ENCODE data around the gene TAGLN.
"Not testable (repeated sequence)": the region's sequence is repeated elsewhere in the genome, so short reads cannot be mapped to it uniquely, and the experiment has no call there.

The TAGLN gene

GRCh38 chr11:117201658-117202305 is 2.6 kb downstream of the TAGLN start:
- intact Hi-C loops (cut with DNase I; ENCODE audit: low total_unique reads) = no loop called here
- H3K9me3 ChIP-seq = no peaks in the 10 kb centered on the region
- H3K4me1 ChIP-seq = peaks cover 0 to 52% (median 37%) of the 10 kb centered on the region in 4 donors
- H3K4me3 ChIP-seq = peak overlapping the region; percentile 70 to 96
- peaks cover 49 to 63% (median 54%) of the 10 kb centered on the region in 3 donors for H3K36me3 ChIP-seq
- DNase-seq = peak in 1 of 2 donors; percentile 82
- no peaks in the 10 kb centered on the region for H3K27me3 ChIP-seq
- TF ChIP-seq CTCF (IDR thresholded peaks at IDR 0.05) = no peak
- peak overlapping the region; percentile 97 to 98 for H3K27ac ChIP-seq

GRCh38 chr11:117202386-117203068 is 3.4 kb downstream of the TAGLN start:
- intact Hi-C loops (cut with DNase I; ENCODE audit: low total_unique reads) = no loop called here
- Histone ChIP-seq H3K4me3 (peak overlapping the region; percentile 70 to 96), H3K36me3 (peaks cover 49 to 63% (median 54%) of the 10 kb centered on the region in 3 donors)

DNA sequence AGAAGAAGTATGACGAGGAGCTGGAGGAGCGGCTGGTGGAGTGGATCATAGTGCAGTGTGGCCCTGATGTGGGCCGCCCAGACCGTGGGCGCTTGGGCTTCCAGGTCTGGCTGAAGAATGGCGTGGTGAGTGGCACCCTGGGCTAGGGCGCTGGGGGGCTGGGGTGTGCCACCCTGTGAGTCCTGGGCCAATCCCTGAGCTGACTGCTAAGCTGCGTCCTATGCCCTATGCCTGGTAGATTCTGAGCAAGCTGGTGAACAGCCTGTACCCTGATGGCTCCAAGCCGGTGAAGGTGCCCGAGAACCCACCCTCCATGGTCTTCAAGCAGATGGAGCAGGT is 3.9 kb downstream of the TAGLN start:
- Histone ChIP-seq H3K27me3 (no peaks in the 10 kb centered on the region), H3K9me3 (no peaks in the 10 kb centered on the region), H3K4me1 (peaks cover 0 to 41% (median 28%) of the 10 kb centered on the region in 4 donors), H3K36me3 (peaks cover 49 to 63% (median 54%) of the 10 kb centered on the region in 3 donors), H3K4me3 (peak overlapping the region; percentile 70 to 96), H3K27ac (peak overlapping the region; percentile 97 to 98)
- TF ChIP-seq CTCF (IDR thresholded peaks at IDR 0.05) = no peak
- no peak for DNase-seq
- intact Hi-C loops (cut with DNase I; ENCODE audit: low total_unique reads) = no loop called here

More at GRCh38 chr11:117202386-117203068, 3.4 kb downstream of the TAGLN start:
- peaks cover 0 to 46% (median 33%) of the 10 kb centered on the region in 4 donors for H3K4me1 ChIP-seq
- no peaks in the 10 kb centered on the region for H3K9me3 ChIP-seq
- H3K27me3 ChIP-seq = no peaks in the 10 kb centered on the region
- TF ChIP-seq CTCF (IDR thresholded peaks at IDR 0.05) = no peak
- peak overlapping the region; percentile 97 to 98 for H3K27ac ChIP-seq
- no peak for DNase-seq

GRCh38 chr11:117204283-117205080 is 5.3 kb downstream of the TAGLN start:
- no peak for TF ChIP-seq CTCF (IDR thresholded peaks at IDR 0.05)
- peak overlapping the region; percentile 97 to 98 for H3K27ac ChIP-seq
- peak overlapping the region; percentile 70 to 96 for H3K4me3 ChIP-seq
- no peak for DNase-seq
- peaks cover 49 to 61% (median 54%) of the 10 kb centered on the region in 3 donors for H3K36me3 ChIP-seq
- no peaks in the 10 kb centered on the region for H3K9me3 ChIP-seq
- peaks cover 0 to 33% (median 21%) of the 10 kb centered on the region in 4 donors for H3K4me1 ChIP-seq
- intact Hi-C loops (cut with DNase I; ENCODE audit: low total_unique reads) = loop anchor here (5.0 kb wide), 1 partner anchor 72 kb away; no protein-coding TSS in a partner anchor
- H3K27me3 ChIP-seq = no peaks in the 10 kb centered on the region

- DNase-seq = no peak
- peak overlapping the region; percentile 97 to 98 for H3K27ac ChIP-seq
- H3K4me3 ChIP-seq = peak overlapping the region; percentile 70 to 96
- H3K27me3 ChIP-seq = no peaks in the 10 kb centered on the region
- H3K9me3 ChIP-seq = no peaks in the 10 kb centered on the region
- intact Hi-C loops (cut with DNase I; ENCODE audit: low total_unique reads) = loop anchor here (5.0 kb wide), 1 partner anchor 73 kb away; no protein-coding TSS in a partner anchor
- TF ChIP-seq CTCF (IDR thresholded peaks at IDR 0.05) = peak in 1 of 2 experiments; percentile 6
- peaks cover 49 to 53% (median 50%) of the 10 kb centered on the region in 3 donors for H3K36me3 ChIP-seq
- H3K4me1 ChIP-seq = peaks cover 0 to 33% (median 21%) of the 10 kb centered on the region in 4 donors
Observed at GRCh38 chr11:117205211-117205818, 6.1 kb downstream of the TAGLN start.

GRCh38 chr11:117206111-117206510 is 6.9 kb downstream of the TAGLN start:
- not testable (repeated sequence) for H3K9me3 ChIP-seq, H3K4me3 ChIP-seq, H3K27me3 ChIP-seq, DNase-seq
- H3K4me1 ChIP-seq = peaks cover 0 to 33% (median 21%) of the 10 kb centered on the region in 4 donors
- peak overlapping the region; percentile 97 to 98 for H3K27ac ChIP-seq
- peaks cover 43 to 46% (median 45%) of the 10 kb centered on the region in 3 donors for H3K36me3 ChIP-seq
- intact Hi-C loops (cut with DNase I; ENCODE audit: low total_unique reads) = loop anchor here (5.0 kb wide), 1 partner anchor 74 kb away; no protein-coding TSS in a partner anchor

- Histone ChIP-seq H3K4me1 (peaks cover 0 to 33% (median 21%) of the 10 kb centered on the region in 4 donors), H3K36me3 (peaks cover 37 to 39% (median 37%) of the 10 kb centered on the region in 3 donors)
- H3K9me3 ChIP-seq, H3K4me3 ChIP-seq, H3K27me3 ChIP-seq, DNase-seq, H3K27ac ChIP-seq: not testable (repeated sequence)
- intact Hi-C loops (cut with DNase I; ENCODE audit: low total_unique reads) = loop anchor here (5.0 kb wide), 1 partner anchor 75 kb away; no protein-coding TSS in a partner anchor
Observed at GRCh38 chr11:117206859-117207258, 7.7 kb downstream of the TAGLN start.

Data from tibial artery (tissue), 4 donors.